GM21367 (cell line): Measurements from ENCODE around the gene PRRT2.
A peak's percentile ranks its signal among the peaks of the same experiment; 100 is the strongest.
"Not testable (repeated sequence)": the region's sequence is repeated elsewhere in the genome, so short reads cannot be mapped to it uniquely, and the experiment has no call there.

Source experiments
- ATAC-seq: cut with Tn5 transposase; IDR thresholded peaks from one replicate; pipeline ENCODE4 v1.9.1; 2021; ENCODE audit not compliant: unreplicated experiment

Gene PRRT2

DNA sequence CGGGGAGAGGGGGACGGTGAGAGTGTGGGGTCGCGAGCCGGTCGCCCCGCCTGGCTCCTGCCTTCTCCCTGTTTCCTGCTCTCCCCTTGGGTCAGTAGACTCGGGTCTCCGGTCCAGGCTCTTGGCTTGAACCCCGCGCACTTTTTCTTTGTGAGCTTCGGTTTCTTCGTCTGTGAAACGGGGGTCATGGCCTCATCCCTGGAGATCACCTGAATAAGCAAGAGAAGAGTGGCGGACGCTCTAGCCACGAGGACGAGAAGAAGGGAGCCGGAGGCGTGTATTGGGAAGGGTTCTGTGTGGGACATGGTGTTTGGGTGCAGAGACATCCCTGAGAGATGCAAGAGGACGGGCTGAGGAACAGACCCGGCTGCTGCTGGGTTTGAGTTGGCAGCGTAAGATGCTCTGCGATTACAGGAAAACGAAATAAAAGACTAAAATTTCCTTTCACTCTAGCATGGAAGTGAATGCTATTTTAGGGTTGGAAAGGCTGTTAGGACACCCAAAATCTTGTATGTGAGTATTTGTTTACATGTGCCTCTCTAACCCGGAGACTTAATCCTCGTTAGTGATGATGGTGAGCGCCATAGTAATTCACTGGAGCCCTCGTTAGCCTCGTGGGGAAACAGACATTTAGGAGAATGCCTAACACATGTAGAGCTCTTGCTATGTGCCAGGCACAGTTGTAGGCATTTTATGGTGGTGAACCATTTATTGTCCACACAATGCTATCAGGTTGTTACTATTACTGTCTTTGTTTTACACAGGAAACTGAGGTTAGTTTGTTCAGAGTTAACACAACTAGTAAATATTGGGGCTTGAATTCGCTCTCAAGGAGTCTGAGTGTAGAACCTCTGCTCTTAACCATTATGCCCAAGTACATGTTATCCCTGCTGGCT is 20.8 kb upstream of the PRRT2 start:
- ATAC-seq: peak; percentile 9

DNA sequence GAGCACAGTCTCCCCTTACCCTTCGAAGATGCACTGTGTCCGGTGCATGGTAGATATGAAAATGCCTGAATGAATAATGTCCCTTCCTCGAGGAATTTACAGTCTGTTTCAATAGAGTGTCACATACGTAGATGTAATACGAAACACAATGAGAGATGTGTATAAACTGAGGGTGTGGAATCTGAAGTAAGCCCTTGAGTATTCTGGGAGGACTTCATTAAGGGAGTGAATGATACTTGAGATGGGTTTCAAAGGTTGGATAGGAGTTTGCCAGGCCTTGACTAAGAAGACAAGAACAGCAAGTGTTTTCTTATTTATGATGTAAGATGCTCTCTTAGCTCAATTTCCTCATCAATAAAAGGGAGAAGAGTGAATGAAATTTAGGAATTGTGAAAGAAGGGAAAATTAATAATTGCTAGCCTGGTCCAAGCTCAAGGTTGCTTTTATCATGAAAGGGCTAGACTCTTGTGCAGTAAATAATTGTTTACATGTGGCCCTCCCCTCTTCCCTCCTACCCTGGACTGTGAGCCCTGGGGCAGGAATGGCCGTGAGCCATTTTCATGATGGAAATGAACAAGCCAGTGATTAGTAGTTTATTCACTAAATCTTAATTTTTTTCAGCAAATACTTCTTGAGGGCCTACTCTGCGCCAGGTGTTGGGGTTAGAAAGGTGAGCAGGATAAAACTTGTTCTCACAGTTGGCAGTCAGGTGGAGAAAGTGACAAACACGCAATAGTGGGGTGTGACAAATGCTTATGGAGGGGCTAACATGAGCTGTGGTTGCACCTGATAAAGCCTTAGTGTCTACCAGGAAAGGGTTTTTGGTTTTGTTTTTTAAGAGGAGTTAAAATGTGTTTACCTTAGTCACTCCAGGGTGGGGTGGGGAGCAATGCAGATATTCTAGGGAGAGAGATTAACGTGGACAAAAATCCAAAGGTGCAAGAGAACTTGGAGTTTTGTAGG is 19.9 kb upstream of the PRRT2 start:
- no peak for ATAC-seq

DNA sequence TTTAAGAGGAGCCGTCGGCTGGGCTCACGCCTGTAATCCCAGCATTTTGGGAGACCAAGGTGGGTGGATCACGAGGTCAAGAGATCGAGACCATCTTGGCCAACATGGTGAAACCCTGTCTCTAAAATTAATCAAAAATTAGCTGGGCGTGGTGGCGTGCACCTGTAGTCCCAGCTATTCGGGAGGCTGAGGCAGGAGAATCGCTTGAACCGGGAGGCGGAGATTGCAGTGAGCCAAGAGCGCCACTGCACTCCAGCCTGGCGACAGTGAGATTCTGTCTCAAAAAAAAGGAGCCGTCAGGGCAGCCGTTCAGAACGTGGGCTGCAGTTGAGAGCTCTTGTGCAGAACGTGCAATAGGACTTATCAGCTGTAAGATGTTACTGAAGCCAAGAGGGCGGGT is 18.8 kb upstream of the PRRT2 start:
- not testable (repeated sequence) for ATAC-seq

DNA sequence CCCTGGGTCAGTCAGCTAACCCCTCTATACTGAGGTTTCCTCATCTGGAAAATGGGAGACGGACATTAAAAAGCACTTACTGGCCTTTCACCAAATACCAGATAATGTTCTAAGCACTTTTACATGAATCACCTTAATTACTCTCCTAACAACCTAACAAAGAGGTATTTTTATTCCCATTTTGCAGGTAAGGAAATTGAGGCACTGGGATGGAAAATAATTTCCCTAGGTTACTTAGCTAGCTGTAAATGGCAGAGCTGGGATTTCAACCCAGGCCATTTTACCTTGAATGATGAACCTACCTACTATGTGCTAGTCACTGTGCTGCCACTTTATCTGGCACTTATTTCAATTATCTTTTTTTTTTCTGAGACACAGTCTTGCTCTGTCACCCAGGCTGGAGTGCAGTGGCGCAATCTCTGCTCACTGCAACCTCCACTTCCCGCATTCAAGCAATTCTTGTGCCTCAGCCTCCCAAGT is 17.7 kb upstream of the PRRT2 start:
- ATAC-seq: no peak

DNA sequence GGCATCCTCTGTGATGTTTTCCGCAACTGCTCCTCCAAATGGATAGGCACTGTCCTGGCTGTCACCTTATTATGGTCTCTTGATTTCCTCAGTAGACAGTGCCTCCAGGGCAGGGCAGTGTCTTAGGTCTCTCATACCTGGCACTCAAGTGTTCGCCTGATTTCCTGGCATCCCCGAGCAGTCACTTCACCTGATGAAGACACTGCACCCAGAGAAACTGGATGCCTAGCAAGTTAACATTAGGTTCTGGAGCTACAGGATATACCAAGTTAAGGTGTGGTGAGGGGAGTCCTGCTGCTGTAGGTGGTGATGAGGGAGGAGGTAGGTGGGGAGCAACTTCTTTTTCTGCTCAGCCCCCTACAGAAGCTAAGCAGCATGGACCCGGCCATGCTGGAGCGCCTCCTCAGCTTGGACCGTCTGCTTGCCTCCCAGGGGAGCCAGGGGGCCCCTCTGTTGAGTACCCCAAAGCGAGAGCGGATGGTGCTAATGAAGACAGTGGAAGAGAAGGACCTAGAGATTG is 9.5 kb upstream of the PRRT2 start:
- no peak for ATAC-seq

DNA sequence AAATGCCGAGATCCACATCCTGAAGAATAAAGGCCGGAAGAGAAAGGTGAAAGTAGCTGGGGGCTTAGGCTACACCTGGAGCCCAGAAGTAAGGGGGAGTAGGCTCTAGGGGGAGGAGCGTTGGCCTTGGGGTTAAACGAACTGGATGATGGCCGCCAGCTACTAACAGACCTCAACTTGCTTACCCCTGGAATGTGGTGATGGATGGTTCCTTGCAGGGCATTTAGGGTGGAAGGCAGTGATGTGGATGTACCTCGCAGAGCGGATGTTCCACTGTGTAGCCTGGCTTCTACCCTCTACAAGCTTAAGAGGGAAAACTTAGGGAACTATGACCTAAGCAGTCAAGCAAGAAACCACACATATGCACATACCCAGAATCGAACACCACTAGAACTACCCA is 8.0 kb upstream of the PRRT2 start:
- no peak for ATAC-seq

DNA sequence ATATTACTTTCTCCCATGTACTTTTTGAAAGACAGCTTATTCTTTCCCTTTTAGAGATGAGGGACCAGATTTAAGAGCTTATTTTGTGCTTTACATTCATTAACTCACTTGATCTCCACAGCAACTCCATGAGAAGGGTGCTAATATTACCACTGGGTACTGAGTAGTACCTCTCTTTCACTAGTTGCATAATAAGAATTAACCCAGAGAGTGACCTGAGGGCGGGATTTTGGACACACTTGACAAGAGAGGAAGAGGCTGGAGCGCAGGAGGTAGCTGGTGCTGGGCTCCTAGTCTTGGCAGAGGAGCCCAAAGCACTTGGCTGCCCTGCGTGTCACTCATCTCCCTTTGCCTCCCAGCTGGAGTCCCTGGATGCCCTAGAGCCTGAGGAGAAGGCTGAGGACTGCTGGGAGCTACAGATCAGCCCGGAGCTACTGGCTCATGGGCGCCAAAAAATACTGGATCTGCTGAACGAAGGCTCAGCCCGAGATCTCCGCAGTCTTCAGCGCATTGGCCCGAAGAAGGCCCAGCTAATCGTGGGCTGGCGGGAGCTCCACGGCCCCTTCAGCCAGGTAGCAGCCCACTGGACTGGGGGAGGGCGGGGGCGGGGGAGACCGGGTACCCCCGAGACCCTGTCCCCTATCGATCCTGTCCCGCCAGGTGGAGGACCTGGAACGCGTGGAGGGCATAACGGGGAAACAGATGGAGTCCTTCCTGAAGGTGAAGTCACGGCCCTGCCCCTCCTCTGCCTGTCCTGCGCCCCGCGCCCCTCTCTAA is 7.3 kb upstream of the PRRT2 start:
- ATAC-seq: no peak

DNA sequence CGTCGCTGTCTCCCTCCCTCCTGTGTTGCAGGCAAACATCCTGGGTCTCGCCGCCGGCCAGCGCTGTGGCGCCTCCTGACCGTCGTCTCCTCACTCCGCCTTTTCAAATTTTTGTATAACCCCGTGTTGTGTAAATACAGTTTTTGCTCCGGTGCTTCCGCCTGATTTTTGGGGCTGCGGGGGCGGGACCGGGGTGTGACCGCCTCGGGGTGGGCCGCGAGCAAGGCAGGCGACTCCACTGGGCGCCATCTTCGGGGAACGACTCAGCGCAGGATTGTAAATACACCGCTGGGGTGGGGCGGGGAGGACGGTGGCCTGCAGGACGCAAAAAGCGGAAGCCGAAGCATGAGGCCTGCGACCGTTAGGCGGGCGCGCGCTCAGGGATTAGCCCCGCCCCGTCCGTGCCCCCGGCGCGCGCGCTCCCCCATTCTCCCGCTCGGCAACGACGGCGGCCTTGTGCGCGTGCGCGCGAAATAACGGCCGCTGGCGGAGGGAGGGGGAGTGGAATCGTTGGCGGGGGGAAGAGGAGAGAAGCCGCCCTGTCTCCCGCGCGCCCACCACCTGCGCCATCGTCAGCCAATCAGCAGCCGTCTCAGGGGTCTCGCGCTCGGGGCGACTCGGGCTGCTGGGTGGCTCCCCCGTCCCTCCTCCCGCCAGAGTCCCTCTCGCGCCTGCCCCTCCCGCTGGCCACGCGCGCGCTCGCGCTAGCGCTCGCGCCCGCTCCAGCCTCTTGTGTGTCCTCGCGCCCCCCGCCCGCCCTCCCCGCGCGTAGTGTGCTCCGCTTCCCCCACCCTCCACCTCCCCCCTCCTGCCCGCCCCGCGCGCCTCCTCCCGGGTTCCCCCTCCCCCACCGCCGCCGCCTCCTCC is 6.5 kb upstream of the PRRT2 start:
- peak; percentile 42 for ATAC-seq

DNA sequence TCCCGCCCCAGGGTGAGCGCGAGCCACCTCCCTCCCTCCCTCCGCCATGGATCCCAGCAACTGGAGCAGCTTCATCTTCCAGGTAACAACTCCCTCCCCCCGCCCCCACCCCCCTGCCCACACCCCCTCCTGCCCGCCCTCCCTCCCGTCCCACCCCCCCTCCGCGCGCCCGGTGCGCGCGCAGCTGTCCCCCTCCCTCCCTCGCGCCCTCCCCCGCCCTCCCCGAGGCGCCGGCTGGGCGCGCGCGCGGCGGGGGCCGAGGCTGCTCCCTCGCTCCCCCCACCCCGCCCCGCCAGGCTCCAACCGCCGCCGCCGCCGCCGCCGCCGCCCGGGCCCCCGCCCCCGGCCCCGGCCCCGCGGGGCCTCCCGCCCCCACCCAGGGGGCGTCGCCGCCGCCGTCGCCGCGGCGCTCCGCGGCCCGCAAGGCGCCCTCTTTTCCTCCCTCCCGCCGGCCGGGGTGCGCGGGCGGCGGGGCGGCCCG is 5.9 kb upstream of the PRRT2 start, which contains the start of gene MAZ:
Gene MAZ (plus strand): TSS at position 431 of the 481 bp plus-strand sequence. CDS start 173 bp downstream, outside the sequence.
- ATAC-seq: no peak

DNA sequence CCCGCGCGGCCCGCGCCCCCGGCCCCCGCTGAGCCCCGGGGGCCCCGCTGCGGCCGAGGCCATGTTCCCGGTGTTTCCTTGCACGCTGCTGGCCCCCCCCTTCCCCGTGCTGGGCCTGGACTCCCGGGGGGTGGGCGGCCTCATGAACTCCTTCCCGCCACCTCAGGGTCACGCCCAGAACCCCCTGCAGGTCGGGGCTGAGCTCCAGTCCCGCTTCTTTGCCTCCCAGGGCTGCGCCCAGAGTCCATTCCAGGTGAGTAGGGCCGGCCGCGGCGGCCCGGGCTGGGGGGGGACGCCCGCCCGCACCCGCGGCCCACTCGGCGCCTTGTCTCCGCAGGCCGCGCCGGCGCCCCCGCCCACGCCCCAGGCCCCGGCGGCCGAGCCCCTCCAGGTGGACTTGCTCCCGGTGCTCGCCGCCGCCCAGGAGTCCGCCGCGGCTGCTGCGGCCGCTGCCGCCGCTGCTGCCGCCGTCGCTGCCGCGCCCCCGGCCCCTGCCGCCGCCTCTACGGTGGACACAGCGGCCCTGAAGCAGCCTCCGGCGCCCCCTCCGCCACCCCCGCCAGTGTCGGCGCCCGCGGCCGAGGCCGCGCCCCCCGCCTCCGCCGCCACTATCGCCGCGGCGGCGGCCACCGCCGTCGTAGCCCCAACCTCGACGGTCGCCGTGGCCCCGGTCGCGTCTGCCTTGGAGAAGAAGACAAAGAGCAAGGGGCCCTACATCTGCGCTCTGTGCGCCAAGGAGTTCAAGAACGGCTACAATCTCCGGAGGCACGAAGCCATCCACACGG is 5.2 kb upstream of the PRRT2 start:
- no peak for ATAC-seq

DNA sequence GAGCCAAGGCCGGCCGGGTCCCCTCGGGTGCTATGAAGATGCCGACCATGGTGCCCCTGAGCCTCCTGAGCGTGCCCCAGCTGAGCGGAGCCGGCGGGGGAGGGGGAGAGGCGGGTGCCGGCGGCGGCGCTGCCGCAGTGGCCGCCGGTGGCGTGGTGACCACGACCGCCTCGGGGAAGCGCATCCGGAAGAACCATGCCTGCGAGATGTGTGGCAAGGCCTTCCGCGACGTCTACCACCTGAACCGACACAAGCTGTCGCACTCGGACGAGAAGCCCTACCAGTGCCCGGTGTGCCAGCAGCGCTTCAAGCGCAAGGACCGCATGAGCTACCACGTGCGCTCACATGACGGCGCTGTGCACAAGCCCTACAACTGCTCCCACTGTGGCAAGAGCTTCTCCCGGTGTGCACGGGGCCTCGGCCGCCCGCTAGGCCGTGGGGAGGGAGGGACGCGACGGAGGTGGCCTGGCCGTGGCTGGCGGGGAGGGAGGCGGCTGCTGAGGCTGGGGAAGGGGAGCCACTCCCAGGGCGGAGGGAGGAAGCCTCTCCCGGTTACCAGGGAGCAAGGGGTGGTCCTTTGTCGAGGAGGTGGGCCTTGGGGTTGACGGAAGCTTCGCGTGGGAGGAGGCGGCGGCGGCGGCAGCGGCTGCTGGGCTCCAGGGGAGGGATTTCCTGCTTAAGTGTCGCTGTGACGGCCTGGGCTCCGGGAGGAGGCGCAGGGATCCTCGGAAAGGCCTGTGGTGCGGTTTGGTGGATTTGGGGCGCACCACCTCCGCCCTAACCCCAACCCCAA is 4.4 kb upstream of the PRRT2 start:
- no peak for ATAC-seq

DNA sequence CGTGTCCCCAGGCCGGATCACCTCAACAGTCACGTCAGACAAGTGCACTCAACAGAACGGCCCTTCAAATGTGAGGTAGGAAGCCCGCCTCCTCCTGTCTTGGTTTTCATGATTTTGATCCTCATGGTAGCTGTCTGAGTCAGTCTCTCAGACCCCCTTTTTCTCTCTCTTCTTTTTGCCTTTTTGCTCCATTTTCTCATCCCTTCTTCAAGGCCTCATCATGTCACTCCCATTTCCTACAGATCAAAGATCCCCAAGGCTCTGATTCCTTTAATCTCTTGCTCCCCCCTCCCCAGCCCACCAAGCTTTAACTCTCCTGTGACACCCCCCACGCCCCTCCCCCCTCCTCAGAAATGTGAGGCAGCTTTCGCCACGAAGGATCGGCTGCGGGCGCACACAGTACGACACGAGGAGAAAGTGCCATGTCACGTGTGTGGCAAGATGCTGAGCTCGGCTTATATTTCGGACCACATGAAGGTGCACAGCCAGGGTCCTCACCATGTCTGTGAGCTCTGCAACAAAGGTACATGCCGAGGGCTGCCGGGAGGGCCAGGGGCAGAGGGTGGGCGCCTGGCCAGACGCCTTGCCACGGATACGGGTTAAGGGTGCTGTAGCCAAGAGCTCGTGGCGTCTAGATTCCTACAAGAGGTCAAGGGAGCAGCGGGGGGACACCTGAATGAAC is 3.6 kb upstream of the PRRT2 start:
- no peak for ATAC-seq

DNA sequence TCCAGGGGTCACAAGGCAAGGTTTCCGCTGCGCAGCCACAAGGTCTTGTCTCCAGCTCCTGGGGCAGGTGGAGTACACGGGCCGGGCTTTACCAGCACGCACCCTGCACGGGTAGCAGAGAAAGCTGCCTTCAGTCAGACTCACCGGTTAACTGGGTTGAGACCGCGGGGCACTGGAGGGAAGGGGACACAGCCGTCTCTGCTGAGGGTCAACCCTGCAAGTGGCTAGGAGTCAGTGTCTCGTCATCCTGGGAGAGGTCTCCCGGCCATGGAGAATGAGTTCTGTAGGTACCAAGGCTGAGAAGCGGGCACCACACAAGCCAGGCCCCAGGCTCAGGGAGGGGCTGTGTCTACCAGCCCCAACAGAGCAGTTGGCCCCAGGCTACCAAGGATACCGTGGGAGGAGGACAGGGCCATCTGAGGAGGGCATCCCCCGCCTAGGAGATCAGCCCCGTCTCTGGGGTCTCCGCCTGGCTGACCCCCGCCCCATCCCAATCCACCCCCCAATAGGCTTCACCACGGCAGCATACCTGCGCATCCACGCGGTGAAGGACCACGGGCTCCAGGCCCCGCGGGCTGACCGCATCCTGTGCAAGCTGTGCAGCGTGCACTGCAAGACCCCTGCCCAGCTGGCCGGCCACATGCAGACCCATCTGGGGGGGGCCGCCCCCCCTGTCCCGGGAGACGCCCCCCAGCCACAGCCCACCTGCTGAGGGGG is 2.8 kb upstream of the PRRT2 start:
- no peak for ATAC-seq

DNA sequence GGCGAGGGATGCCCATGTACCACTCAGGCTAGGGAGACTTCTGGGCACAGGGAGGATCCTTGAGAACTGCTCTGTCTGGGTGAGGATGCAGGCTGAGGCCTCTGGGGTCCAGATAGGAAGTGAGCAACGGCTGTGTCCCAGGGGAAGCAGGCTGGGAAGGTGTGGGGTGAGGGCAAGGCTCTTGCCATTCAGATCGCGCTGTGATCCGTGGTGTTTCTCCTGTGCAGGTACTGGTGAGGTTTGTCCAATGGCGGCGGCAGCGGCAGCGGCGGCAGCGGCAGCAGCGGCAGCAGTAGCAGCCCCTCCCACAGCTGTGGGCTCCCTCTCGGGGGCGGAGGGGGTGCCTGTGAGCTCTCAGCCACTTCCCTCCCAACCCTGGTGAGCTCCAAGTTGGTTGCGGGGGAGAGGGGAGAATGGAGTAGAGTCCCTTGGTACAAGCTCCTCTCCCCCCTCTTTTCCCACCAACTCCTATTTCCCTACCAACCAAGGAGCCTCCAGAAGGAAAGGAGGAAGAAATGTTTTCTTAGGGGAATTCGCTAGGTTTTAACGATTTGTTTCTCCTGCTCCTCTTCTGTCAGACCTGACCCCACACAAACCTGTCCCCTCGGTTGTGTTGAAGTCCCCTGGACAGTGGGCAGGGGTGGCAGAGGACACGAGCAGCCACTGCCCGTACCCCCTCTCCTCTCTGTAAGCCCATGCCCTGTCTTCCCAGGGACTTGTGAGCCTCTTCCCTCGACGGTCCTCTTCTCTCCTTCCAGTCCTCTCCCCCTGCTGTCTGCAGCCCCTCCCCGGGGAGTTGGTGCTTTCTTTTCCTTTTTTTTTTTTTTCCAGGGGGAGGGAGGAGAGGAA is 1.9 kb upstream of the PRRT2 start:
- ATAC-seq: no peak

DNA sequence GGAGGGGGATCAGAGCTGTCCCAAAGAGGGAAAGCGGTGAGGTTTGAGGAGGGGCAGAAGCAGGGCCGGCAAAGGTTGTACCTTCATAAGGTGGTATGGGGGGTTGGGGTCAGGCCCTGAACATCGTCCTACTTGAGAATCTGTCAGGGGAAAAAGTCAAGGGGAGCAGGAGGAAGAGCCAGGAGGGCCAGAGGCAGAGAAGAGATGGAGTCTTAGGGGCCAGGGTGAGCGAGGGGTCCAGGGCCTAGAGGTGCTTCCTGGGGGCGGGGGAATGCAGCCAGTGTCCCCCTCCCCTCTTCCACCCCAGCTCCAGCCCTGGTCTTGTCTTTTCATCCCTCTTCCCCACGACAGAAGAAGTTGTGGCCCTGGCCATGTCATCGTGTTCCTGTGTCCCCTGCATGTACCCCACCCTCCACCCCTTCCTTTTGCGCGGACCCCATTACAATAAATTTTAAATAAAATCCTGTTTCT is 1.3 kb upstream of the PRRT2 start:
- ATAC-seq: no peak
